ENCODE measurements around the gene KANTR. TPM values are rescaled to one million over a fixed set of nuclear protein-coding genes. Genes with fewer than 3 reads are reported as not detected.

Gene KANTR
- total RNA-seq, 2 donors from 2014 or later = 11.7 to 14.4 TPM

DNA sequence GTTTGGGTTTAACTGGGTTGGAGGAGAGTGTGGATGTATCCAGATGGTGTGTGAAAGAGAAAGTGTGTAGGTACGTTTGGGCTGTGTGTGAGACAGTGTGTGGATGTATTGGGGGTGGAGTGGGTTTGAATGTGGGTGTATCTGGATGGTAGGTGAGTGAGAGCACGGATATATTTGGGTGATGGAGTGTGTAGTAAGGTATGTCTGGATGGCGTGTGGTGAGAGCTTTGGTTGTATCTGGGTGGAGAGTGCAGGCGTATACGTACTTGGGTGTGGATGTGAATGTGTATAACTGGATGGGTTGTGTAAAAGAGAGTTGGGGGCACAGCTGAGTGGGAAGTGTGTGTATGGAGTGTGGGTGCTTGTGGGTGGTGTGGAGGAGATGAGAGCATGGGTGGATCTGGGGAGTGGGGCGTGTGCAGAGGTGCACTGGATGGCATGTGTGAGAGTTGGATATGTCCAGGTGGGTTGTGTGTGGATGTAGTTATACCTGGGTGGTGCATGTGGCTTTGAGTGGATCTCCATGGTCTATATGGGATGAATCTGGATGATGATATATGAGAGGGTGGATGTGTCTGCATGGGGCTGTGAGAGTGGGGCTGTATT is 38.6 kb upstream of the KANTR start:
- Histone ChIP-seq H3K27me3 (ENCODE audit: control insufficient read depth, insufficient read depth, low read length, poor library complexity, severe bottlenecking) (no peaks in the 10 kb centered on the region), H3K9ac (ENCODE audit: extremely low read depth, low read length, poor library complexity, severe bottlenecking) (no peak overlapping the region), H3K27ac (ENCODE audit: low read depth, low read length) (no peak overlapping the region), H3K4me1 (ENCODE audit: control insufficient read depth, insufficient read depth, low read length) (no peaks in the 10 kb centered on the region), H3K4me3 (ENCODE audit: low read length) (no peak overlapping the region), H3K9me3 (ENCODE audit: control insufficient read depth, low read length) (no peaks in the 10 kb centered on the region), H3K36me3 (ENCODE audit: control insufficient read depth, insufficient read depth, low read length) (no peaks in the 10 kb centered on the region)
- H3K4me3 Mint-ChIP-seq = no peak overlapping the region
- DNase-seq = no peak
- H3K36me3 Mint-ChIP-seq (ENCODE audit: low read depth) = no peaks in the 10 kb centered on the region
- H3K27ac Mint-ChIP-seq = no peak overlapping the region
- no peaks in the 10 kb centered on the region for H3K27me3 Mint-ChIP-seq (ENCODE audit: insufficient read depth)
- TF ChIP-seq, protein P1, sequence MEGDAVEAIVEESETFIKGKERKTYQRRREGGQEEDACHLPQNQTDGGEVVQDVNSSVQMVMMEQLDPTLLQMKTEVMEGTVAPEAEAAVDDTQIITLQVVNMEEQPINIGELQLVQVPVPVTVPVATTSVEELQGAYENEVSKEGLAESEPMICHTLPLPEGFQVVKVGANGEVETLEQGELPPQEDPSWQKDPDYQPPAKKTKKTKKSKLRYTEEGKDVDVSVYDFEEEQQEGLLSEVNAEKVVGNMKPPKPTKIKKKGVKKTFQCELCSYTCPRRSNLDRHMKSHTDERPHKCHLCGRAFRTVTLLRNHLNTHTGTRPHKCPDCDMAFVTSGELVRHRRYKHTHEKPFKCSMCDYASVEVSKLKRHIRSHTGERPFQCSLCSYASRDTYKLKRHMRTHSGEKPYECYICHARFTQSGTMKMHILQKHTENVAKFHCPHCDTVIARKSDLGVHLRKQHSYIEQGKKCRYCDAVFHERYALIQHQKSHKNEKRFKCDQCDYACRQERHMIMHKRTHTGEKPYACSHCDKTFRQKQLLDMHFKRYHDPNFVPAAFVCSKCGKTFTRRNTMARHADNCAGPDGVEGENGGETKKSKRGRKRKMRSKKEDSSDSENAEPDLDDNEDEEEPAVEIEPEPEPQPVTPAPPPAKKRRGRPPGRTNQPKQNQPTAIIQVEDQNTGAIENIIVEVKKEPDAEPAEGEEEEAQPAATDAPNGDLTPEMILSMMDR (conservative IDR thresholded peaks at IDR 0.05) = no peak
- 87% methylated on average over 6 of the region's 6 CpGs; no CpG with 5 or more reads in 1 of the 2 experiments for WGBS, 2 experiments (ENCODE audit: insufficient coverage in 1 of 2, insufficient read length in 1 of 2)
- H3K4me1 Mint-ChIP-seq = no peaks in the 10 kb centered on the region
- peaks cover 16% of the 10 kb centered on the region for H3K9me3 Mint-ChIP-seq

DNA sequence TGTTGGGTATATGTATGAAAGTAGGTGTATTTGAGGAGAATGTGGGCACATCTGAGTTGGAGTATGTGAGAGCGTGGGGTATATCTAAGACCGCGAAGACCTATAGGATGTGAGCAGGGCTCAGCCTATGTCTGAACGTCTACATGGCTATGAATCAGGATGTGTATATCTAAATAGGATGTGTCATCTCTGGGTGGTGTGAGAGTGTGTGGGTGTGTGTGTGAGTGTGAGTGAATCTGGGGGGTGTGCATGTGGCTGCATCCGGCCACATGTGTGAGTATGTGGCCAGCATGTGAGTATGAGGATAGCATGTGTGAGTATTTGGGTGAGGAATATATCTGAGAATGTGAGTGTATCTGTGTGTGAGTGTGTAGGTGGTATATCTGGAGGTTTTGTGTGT is 37.6 kb upstream of the KANTR start:
- TF ChIP-seq, protein P1 (conservative IDR thresholded peaks at IDR 0.05) = no peak
- no peaks in the 10 kb centered on the region for H3K27me3 ChIP-seq (ENCODE audit: control insufficient read depth, insufficient read depth, low read length, poor library complexity, severe bottlenecking)
- no peaks in the 10 kb centered on the region for H3K36me3 Mint-ChIP-seq (ENCODE audit: low read depth)
- H3K9me3 Mint-ChIP-seq = peaks cover 16% of the 10 kb centered on the region
- H3K9me3 ChIP-seq (ENCODE audit: control insufficient read depth, low read length) = no peaks in the 10 kb centered on the region
- 95 to 100% methylated on average over 3 to 5 of the region's 5 CpGs for WGBS, 2 experiments (ENCODE audit: insufficient coverage in 1 of 2, insufficient read length in 1 of 2)
- H3K27ac Mint-ChIP-seq = no peak overlapping the region
- no peak for DNase-seq
- no peak overlapping the region for H3K9ac ChIP-seq (ENCODE audit: extremely low read depth, low read length, poor library complexity, severe bottlenecking)
- H3K36me3 ChIP-seq (ENCODE audit: control insufficient read depth, insufficient read depth, low read length) = no peaks in the 10 kb centered on the region
- no peaks in the 10 kb centered on the region for H3K4me1 ChIP-seq (ENCODE audit: control insufficient read depth, insufficient read depth, low read length)
- H3K4me3 ChIP-seq (ENCODE audit: low read length) = no peak overlapping the region
- H3K4me1 Mint-ChIP-seq = no peaks in the 10 kb centered on the region
- no peak overlapping the region for H3K27ac ChIP-seq (ENCODE audit: low read depth, low read length)
- H3K4me3 Mint-ChIP-seq = no peak overlapping the region
- H3K27me3 Mint-ChIP-seq (ENCODE audit: insufficient read depth) = no peaks in the 10 kb centered on the region

DNA sequence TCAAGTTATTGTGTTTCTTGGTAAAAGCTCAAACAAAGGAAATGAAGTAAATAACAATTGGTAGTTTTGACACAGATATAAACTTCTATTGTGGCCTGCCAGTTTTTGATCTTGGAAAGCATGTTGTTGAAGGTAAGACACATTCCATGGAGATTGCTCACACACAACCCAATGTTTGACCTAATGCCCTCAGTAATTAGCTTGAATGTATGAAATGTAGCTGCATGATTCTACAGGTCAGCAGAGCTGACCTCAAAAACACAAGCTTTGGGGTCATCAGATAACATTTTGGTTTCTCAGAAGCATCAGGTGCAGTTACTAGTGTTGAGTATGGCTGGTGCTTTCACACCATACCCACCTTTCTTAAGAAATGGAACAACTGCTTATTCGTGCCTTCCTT is 28.8 kb upstream of the KANTR start:
- no peaks in the 10 kb centered on the region for H3K36me3 Mint-ChIP-seq (ENCODE audit: low read depth)
- Histone ChIP-seq H3K9me3 (ENCODE audit: control insufficient read depth, low read length) (no peaks in the 10 kb centered on the region), H3K36me3 (ENCODE audit: control insufficient read depth, insufficient read depth, low read length) (no peaks in the 10 kb centered on the region), H3K4me1 (ENCODE audit: control insufficient read depth, insufficient read depth, low read length) (no peaks in the 10 kb centered on the region), H3K4me3 (ENCODE audit: low read length) (no peak overlapping the region), H3K27ac (ENCODE audit: low read depth, low read length) (no peak overlapping the region), H3K9ac (ENCODE audit: extremely low read depth, low read length, poor library complexity, severe bottlenecking) (no peak overlapping the region), H3K27me3 (ENCODE audit: control insufficient read depth, insufficient read depth, low read length, poor library complexity, severe bottlenecking) (no peaks in the 10 kb centered on the region)
- H3K4me1 Mint-ChIP-seq = no peaks in the 10 kb centered on the region
- WGBS, 2 experiments (ENCODE audit: insufficient coverage in 1 of 2, insufficient read length in 1 of 2) = 94% methylated on average over 1 of the region's 1 CpG; no CpG with 5 or more reads in 1 of the 2 experiments
- peaks cover 62% of the 10 kb centered on the region for H3K9me3 Mint-ChIP-seq
- DNase-seq = no peak
- H3K4me3 Mint-ChIP-seq = no peak overlapping the region
- H3K27me3 Mint-ChIP-seq (ENCODE audit: insufficient read depth) = no peaks in the 10 kb centered on the region
- TF ChIP-seq, protein P1 (conservative IDR thresholded peaks at IDR 0.05) = no peak
- no peak overlapping the region for H3K27ac Mint-ChIP-seq
